HepG2 (cell line): ENCODE measurements around the gene POLR1E. TPM values are rescaled to one million over a fixed set of nuclear protein-coding genes. Genes with fewer than 3 reads are reported as not detected.
A peak's percentile ranks its signal among the peaks of the same experiment; 100 is the strongest.

Experiments used
- CCAR2 ChIP-seq: fragments of 200-400 bp; formaldehyde crosslinking; optimal IDR thresholded peaks from 2 replicates; pipeline ENCODE3; 2018; ENCODE audit warnings: low read depth, mild to moderate bottlenecking, low read length, moderate library complexity
- CEBPG ChIP-seq: IDR thresholded peaks from 2 replicates; pipeline ENCODE4 v1.6.1; 2016
- DNMT3B ChIP-seq: conservative IDR thresholded peaks from 2 replicates; pipeline ENCODE4 v1.6.1; 2016; ENCODE audit warnings: missing biosample characterization, control low read depth
- HNF4G ChIP-seq, 2 experiments: sonication (generic) in 1 of 2; formaldehyde crosslinking in 1 of 2; IDR thresholded peaks; 2 replicates each; pipeline versions ENCODE4 v1.4.0 to v1.6.1; 2011 to 2020; ENCODE audit warnings: borderline replicate concordance in 2 of 2, low read depth in 2 of 2, mild to moderate bottlenecking in 2 of 2, low read length in 1 of 2, missing genetic modification reagents in 1 of 2, moderate library complexity in 1 of 2
- NRL ChIP-seq: sonication (generic); formaldehyde crosslinking; IDR thresholded peaks from 2 replicates; pipeline ENCODE4 v1.5.0; 2020; ENCODE audit warnings: missing genetic modification reagents, mild to moderate bottlenecking, moderate library complexity, borderline replicate concordance
- PHF8 ChIP-seq: sonication (generic); formaldehyde crosslinking; IDR thresholded peaks from 2 replicates; pipeline ENCODE4 v1.5.0; 2020; ENCODE audit warnings: missing genetic modification reagents
- POLR2G ChIP-seq: fragments of 200-400 bp; formaldehyde crosslinking; IDR thresholded peaks from 2 replicates; pipeline ENCODE4 v1.6.1; 2018; ENCODE audit warnings: mild to moderate bottlenecking, low read depth, low read length, moderate library complexity
- REPIN1 ChIP-seq: sonication (generic); formaldehyde crosslinking; IDR thresholded peaks from 2 replicates; pipeline ENCODE4 v1.8.0; 2022; ENCODE audit warnings: missing genetic modification reagents, low read depth, mild to moderate bottlenecking, borderline replicate concordance
- ZBTB1 ChIP-seq: sonication (generic); formaldehyde crosslinking; IDR thresholded peaks from 2 replicates; pipeline ENCODE4 v1.4.0; 2020; ENCODE audit warnings: missing genetic modification reagents, borderline replicate concordance
- ZNF335 ChIP-seq: sonication (generic); formaldehyde crosslinking; IDR thresholded peaks from 2 replicates; pipeline ENCODE4 v1.4.0; 2020; ENCODE audit warnings: missing genetic modification reagents
- ZNF382 ChIP-seq: sonication (generic); formaldehyde crosslinking; IDR thresholded peaks from 2 replicates; pipeline ENCODE4 v1.5.0; 2020; ENCODE audit warnings: missing genetic modification reagents, mild to moderate bottlenecking, borderline replicate concordance
- ZNF724P ChIP-seq: sonication (generic); formaldehyde crosslinking; IDR thresholded peaks from 2 replicates; pipeline ENCODE4 v1.8.0; 2022; ENCODE audit warnings: missing genetic modification reagents, borderline replicate concordance
- ZNF749 ChIP-seq: sonication (generic); formaldehyde crosslinking; IDR thresholded peaks from 2 replicates; pipeline ENCODE4 v1.8.0; 2022; ENCODE audit warnings: mild to moderate bottlenecking, missing genetic modification reagents, moderate library complexity, borderline replicate concordance
- polyA plus RNA-seq, 8 experiments: library from polyadenylated mRNA; depleted of rRNA in 3 of 8; stranded (reverse) in 7 of 8; unstranded in 1 of 8; fragments of >200 nt; fragmentation: Illumina TruSeq in 4 of 8; extraction: Trizol in 4 of 8; gene quantifications; 2 replicates each; pipeline versions ENCODE4 v1.2.1 to v1.2.3, GENCODE V29; 2011 to 2016; ENCODE audit warnings: low read depth in 4 of 8, missing spikeins in 1 of 8, mixed read lengths in 1 of 8; ENCODE audit not compliant: insufficient read depth in 1 of 8
- total RNA-seq, 5 experiments: library from RNA; depleted of rRNA; stranded (reverse); fragments of >200 nt; fragmentation: Illumina TruSeq; extraction: Trizol; gene quantifications; 2 replicates each; pipeline ENCODE4 v1.2.3, GENCODE V29; 2016; ENCODE audit warnings: low read depth in 1 of 5
- TF ChIP-seq, protein P1 (sequence below): sonication (generic); formaldehyde crosslinking; IDR thresholded peaks from 2 replicates; pipeline ENCODE4 v1.9.0; 2022; ENCODE audit warnings: missing genetic modification reagents, mild to moderate bottlenecking, borderline replicate concordance
- TF ChIP-seq, protein P2 (sequence below): IDR thresholded peaks from 2 replicates; pipeline ENCODE4 v1.6.1; 2016; ENCODE audit warnings: missing genetic modification reagents, missing compliant biosample characterization
- TF ChIP-seq, protein P3 (sequence below): sonication (generic); formaldehyde crosslinking; IDR thresholded peaks from 2 replicates; pipeline ENCODE4 v1.5.0; 2020; ENCODE audit warnings: mild to moderate bottlenecking, missing genetic modification reagents, moderate library complexity
- TF ChIP-seq, protein P4 (sequence below): sonication (generic); formaldehyde crosslinking; IDR thresholded peaks from 2 replicates; pipeline ENCODE4 v1.8.0; 2022; ENCODE audit warnings: mild to moderate bottlenecking, missing genetic modification reagents; ENCODE audit not compliant: insufficient replicate concordance
- TF ChIP-seq, protein P5 (sequence below): sonication (generic); formaldehyde crosslinking; IDR thresholded peaks from 2 replicates; pipeline ENCODE4 v1.4.0; 2020; ENCODE audit warnings: mild to moderate bottlenecking, missing genetic modification reagents

The POLR1E gene
- total and polyA plus RNA-seq, 2 of the 13 experiments (the other 11 are each of a cell fraction or from before 2014, with no cell fraction given): 23.0 to 37.8 TPM

DNA sequence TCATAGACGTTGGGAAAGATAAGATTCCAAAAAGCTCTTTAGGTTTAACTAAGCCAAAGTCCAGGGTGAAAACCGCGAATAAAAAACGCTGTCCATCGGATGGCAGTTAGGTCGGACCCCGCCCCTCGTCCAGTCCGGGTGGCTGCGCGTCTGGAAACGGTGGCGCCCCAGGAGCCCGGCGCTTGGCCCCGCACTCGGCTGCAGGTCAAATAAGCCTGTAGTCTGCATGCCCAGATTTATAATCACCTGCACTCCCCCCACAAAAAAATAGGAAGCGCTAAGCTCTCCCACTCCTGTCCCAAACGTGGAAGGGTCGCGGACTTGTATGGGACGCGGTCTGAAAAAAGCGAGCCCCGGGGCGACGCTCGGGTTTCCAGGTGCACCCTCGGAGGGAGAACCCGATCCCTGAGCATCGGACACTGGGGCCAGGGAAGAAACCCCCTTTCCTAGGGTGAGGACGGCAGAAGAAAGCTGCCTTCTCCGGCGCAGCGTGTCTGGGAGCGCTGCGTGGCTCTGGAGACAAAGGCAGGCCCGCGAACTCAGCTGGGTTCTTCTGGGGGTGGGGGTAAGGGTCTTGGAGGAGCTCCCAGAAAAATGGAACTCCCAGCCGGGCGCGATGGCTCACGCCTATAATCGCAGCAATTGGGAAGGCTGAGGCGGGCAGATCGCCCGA lies 19.6 kb upstream of the POLR1E start (continued):
- TF ChIP-seq, protein P1, sequence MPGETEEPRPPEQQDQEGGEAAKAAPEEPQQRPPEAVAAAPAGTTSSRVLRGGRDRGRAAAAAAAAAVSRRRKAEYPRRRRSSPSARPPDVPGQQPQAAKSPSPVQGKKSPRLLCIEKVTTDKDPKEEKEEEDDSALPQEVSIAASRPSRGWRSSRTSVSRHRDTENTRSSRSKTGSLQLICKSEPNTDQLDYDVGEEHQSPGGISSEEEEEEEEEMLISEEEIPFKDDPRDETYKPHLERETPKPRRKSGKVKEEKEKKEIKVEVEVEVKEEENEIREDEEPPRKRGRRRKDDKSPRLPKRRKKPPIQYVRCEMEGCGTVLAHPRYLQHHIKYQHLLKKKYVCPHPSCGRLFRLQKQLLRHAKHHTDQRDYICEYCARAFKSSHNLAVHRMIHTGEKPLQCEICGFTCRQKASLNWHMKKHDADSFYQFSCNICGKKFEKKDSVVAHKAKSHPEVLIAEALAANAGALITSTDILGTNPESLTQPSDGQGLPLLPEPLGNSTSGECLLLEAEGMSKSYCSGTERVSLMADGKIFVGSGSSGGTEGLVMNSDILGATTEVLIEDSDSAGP (CRISPR knock-in tag): peak; percentile 53; the same call in 1 of the 2 replicates
- TF ChIP-seq, protein P2, sequence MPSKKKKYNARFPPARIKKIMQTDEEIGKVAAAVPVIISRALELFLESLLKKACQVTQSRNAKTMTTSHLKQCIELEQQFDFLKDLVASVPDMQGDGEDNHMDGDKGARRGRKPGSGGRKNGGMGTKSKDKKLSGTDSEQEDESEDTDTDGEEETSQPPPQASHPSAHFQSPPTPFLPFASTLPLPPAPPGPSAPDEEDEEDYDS: no peak
- TF ChIP-seq, protein P3, sequence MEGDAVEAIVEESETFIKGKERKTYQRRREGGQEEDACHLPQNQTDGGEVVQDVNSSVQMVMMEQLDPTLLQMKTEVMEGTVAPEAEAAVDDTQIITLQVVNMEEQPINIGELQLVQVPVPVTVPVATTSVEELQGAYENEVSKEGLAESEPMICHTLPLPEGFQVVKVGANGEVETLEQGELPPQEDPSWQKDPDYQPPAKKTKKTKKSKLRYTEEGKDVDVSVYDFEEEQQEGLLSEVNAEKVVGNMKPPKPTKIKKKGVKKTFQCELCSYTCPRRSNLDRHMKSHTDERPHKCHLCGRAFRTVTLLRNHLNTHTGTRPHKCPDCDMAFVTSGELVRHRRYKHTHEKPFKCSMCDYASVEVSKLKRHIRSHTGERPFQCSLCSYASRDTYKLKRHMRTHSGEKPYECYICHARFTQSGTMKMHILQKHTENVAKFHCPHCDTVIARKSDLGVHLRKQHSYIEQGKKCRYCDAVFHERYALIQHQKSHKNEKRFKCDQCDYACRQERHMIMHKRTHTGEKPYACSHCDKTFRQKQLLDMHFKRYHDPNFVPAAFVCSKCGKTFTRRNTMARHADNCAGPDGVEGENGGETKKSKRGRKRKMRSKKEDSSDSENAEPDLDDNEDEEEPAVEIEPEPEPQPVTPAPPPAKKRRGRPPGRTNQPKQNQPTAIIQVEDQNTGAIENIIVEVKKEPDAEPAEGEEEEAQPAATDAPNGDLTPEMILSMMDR: no peak
- TF ChIP-seq ZNF335 (CRISPR knock-in tag) (0 out of 2 replicates have a peak, but pooled peaks have one; percentile 30), PHF8 (CRISPR knock-in tag) (peak; percentile 62), POLR2G (peak; percentile 82), ZNF382 (CRISPR knock-in tag) (no peak), DNMT3B (CRISPR knock-in tag) (no peak), NRL (CRISPR knock-in tag) (peak; percentile 68), HNF4G (IDR thresholded peaks at IDR 0.05; ENCODE audit: borderline replicate concordance, low read depth, low read length) (peak; percentile 7; the same call in 1 of the 2 replicates), HNF4G (CRISPR knock-in tag; IDR thresholded peaks at IDR 0.05; ENCODE audit: borderline replicate concordance, low read depth) (no peak), CEBPG (CRISPR knock-in tag) (no peak), REPIN1 (CRISPR knock-in tag) (no peak), ZNF724P (CRISPR knock-in tag) (0 out of 2 replicates have a peak, but pooled peaks have one; percentile 42), ZBTB1 (CRISPR knock-in tag) (no peak), CCAR2 (peak; percentile 16), ZNF749 (CRISPR knock-in tag) (peak; percentile 48; the same call in 1 of the 2 replicates)
- TF ChIP-seq, protein P4, sequence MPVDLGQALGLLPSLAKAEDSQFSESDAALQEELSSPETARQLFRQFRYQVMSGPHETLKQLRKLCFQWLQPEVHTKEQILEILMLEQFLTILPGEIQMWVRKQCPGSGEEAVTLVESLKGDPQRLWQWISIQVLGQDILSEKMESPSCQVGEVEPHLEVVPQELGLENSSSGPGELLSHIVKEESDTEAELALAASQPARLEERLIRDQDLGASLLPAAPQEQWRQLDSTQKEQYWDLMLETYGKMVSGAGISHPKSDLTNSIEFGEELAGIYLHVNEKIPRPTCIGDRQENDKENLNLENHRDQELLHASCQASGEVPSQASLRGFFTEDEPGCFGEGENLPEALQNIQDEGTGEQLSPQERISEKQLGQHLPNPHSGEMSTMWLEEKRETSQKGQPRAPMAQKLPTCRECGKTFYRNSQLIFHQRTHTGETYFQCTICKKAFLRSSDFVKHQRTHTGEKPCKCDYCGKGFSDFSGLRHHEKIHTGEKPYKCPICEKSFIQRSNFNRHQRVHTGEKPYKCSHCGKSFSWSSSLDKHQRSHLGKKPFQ (CRISPR knock-in tag): peak; percentile 52
- TF ChIP-seq, protein P5, sequence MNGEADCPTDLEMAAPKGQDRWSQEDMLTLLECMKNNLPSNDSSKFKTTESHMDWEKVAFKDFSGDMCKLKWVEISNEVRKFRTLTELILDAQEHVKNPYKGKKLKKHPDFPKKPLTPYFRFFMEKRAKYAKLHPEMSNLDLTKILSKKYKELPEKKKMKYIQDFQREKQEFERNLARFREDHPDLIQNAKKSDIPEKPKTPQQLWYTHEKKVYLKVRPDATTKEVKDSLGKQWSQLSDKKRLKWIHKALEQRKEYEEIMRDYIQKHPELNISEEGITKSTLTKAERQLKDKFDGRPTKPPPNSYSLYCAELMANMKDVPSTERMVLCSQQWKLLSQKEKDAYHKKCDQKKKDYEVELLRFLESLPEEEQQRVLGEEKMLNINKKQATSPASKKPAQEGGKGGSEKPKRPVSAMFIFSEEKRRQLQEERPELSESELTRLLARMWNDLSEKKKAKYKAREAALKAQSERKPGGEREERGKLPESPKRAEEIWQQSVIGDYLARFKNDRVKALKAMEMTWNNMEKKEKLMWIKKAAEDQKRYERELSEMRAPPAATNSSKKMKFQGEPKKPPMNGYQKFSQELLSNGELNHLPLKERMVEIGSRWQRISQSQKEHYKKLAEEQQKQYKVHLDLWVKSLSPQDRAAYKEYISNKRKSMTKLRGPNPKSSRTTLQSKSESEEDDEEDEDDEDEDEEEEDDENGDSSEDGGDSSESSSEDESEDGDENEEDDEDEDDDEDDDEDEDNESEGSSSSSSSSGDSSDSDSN (CRISPR knock-in tag): peak; percentile 72; the same call in 1 of the 2 replicates
